Right ventricle myocardium inferior (tissue), 1 donor: ENCODE measurements around the gene PAFAH1B2. TPM values are rescaled to one million over a fixed set of nuclear protein-coding genes. Genes with fewer than 3 reads are reported as not detected.

Experiments used
- ATAC-seq: fragments of 200-7000 bp; cut with Tn5 transposase; one replicate; pipeline ENCODE4 v1.9.1; 2020; ENCODE audit warnings: mild to moderate bottlenecking, moderate library complexity
- DNase-seq: peaks from one replicate; pipeline ENCODE4 v3.0.0; 2021; ENCODE audit errors: missing footprints
- intact Hi-C: fragments of 100-400 bp; cut with DNase I; formaldehyde crosslinking; loops from one replicate; pipeline ENCODE4 v1.11.0; 2022
- total RNA-seq: library from RNA; stranded (reverse); fragmentation: NEBNext Ultra II Directional; extraction: Animal tissue kit (Norgen Biotek cat#: 25700); gene quantifications from one replicate; pipeline ENCODE4 v1.2.1, GENCODE V29; 2021
- donor health status: DM: no; HTN: yes; CAD: no; lungs with severe emphysema.

Gene PAFAH1B2
- total RNA-seq, 1 donor from 2014 or later = 52.3 TPM

- DNase-seq (no peak), ATAC-seq (no peak)
- intact Hi-C loops = loop anchor here (2.0 kb wide), 1 partner anchor 115 kb away; no protein-coding TSS in a partner anchor
Measured at GRCh38 chr11:117223741-117224689, 79.9 kb downstream of the PAFAH1B2 start.

- DNase-seq (no peak), ATAC-seq (no peak)
- intact Hi-C loops = loop anchor here (2.0 to 5.0 kb wide), 3 partner anchors 117 to 433 kb away; partner anchors contain the start of gene APOA5
Measured at GRCh38 chr11:117225553-117226170, 81.6 kb downstream of the PAFAH1B2 start.

Other genes with a start within 250 kb of the PAFAH1B2 start
- gene SIK3, start 45.9 kb upstream of the PAFAH1B2 start, total RNA-seq = 28.7 TPM
- 26.1 TPM for gene SIDT2, start 34.5 kb downstream of the PAFAH1B2 start, total RNA-seq
- gene TAGLN, start 55.1 kb downstream of the PAFAH1B2 start, total RNA-seq = 122 TPM
- 26.7 TPM for gene PCSK7, start 87.8 kb downstream of the PAFAH1B2 start, total RNA-seq
- 17.3 TPM for gene RNF214, start 88.4 kb downstream of the PAFAH1B2 start, total RNA-seq
- gene BACE1-AS, start 147.1 kb downstream of the PAFAH1B2 start, total RNA-seq = 7.7 TPM
- 10.7 TPM for gene BACE1, start 172.0 kb downstream of the PAFAH1B2 start, total RNA-seq
- gene CEP164, start 183.6 kb downstream of the PAFAH1B2 start, total RNA-seq = 4.7 TPM